Measurements from ENCODE around the gene SEC61B.
A peak's percentile ranks its signal among the peaks of the same experiment; 100 is the strongest.

Gene SEC61B

GRCh38 chr9:99180199-99180598 is 41.9 kb upstream of the SEC61B start:
- TF ChIP-seq CTCF (IDR thresholded peaks at IDR 0.05; ENCODE audit: low read depth, low read length) = no peak
- no peak for DNase-seq (ENCODE audit: low read depth in 2 of 2)

GRCh38 chr9:99180662-99181061 is 41.4 kb upstream of the SEC61B start:
- DNase-seq (ENCODE audit: low read depth in 2 of 2) = no peak

More at GRCh38 chr9:99180199-99180598, 41.9 kb upstream of the SEC61B start:
- no peak overlapping the region for H3K4me3 ChIP-seq (replicated peaks in 1 of 2; ENCODE audit: low read depth in 2 of 2, low read length in 2 of 2)

GRCh38 chr9:99181206-99181605 is 40.9 kb upstream of the SEC61B start:
- TF ChIP-seq CTCF (IDR thresholded peaks at IDR 0.05; ENCODE audit: low read depth, low read length) = no peak
- H3K4me3 ChIP-seq (replicated peaks in 1 of 2; ENCODE audit: low read depth in 2 of 2, low read length in 2 of 2) = no peak overlapping the region
- DNase-seq (ENCODE audit: low read depth in 2 of 2) = peak in 1 of 2 donors; percentile 21

More at GRCh38 chr9:99180662-99181061, 41.4 kb upstream of the SEC61B start:
- no peak for TF ChIP-seq CTCF (IDR thresholded peaks at IDR 0.05; ENCODE audit: low read depth, low read length)
- no peak overlapping the region for H3K4me3 ChIP-seq (replicated peaks in 1 of 2; ENCODE audit: low read depth in 2 of 2, low read length in 2 of 2)

- H3K4me3 ChIP-seq (replicated peaks in 1 of 2; ENCODE audit: low read depth in 2 of 2, low read length in 2 of 2) = no peak overlapping the region
- TF ChIP-seq CTCF (IDR thresholded peaks at IDR 0.05; ENCODE audit: low read depth, low read length) = no peak
- DNase-seq (ENCODE audit: low read depth in 2 of 2) = peak; percentile 5 to 57
Measured at GRCh38 chr9:99181621-99182020, 40.5 kb upstream of the SEC61B start.

- no peak for TF ChIP-seq CTCF (IDR thresholded peaks at IDR 0.05; ENCODE audit: low read depth, low read length)
- DNase-seq (ENCODE audit: low read depth in 2 of 2) = no peak
- no peak overlapping the region for H3K4me3 ChIP-seq (replicated peaks in 1 of 2; ENCODE audit: low read depth in 2 of 2, low read length in 2 of 2)
Measured at GRCh38 chr9:99182356-99182755, 39.7 kb upstream of the SEC61B start.

- no peak overlapping the region for H3K4me3 ChIP-seq (replicated peaks in 1 of 2; ENCODE audit: low read depth in 2 of 2, low read length in 2 of 2)
- no peak for TF ChIP-seq CTCF (IDR thresholded peaks at IDR 0.05; ENCODE audit: low read depth, low read length)
- DNase-seq (ENCODE audit: low read depth in 2 of 2) = no peak
Measured at GRCh38 chr9:99183616-99184015, 38.5 kb upstream of the SEC61B start.

- TF ChIP-seq CTCF (IDR thresholded peaks at IDR 0.05; ENCODE audit: low read depth, low read length) = no peak
- no peak overlapping the region for H3K4me3 ChIP-seq (replicated peaks in 1 of 2; ENCODE audit: low read depth in 2 of 2, low read length in 2 of 2)
- no peak for DNase-seq (ENCODE audit: low read depth in 2 of 2)
Measured at GRCh38 chr9:99184110-99184474, 38.0 kb upstream of the SEC61B start.
